Breast epithelium (tissue), 4 donors: ENCODE results near the gene CDH13. TPM values are rescaled to one million over a fixed set of nuclear protein-coding genes. Genes with fewer than 3 reads are reported as not detected.

Experiments used
- DNase-seq, 2 donors: peaks; one replicate each; pipeline ENCODE4 v3.0.0-alpha.2; 2019; ENCODE audit warnings: low spot score in 2 of 2
- H3K27ac ChIP-seq, 2 donors: fragments of 200-600 bp; sonication (generic) in 1 of 2; one replicate each; pipeline ENCODE4 v1.5.1; 2016 to 2019; ENCODE audit warnings: mild to moderate bottlenecking in 1 of 2
- H3K27me3 ChIP-seq, 2 donors: fragments of 200-600 bp; sonication (generic) in 1 of 2; one replicate each; pipeline versions ENCODE4 v1.5.1 to v1.6.0; 2017 to 2019; ENCODE audit warnings: control low read depth in 1 of 2, mild to moderate bottlenecking in 1 of 2
- H3K36me3 ChIP-seq: fragments of 200-600 bp; one replicate; pipeline ENCODE4 v1.5.1; 2019
- H3K4me1 ChIP-seq, 2 donors: fragments of 200-600 bp; sonication (generic); one replicate each; pipeline ENCODE4 v1.5.1; 2016 to 2019; ENCODE audit warnings: control low read depth in 1 of 2
- H3K4me3 ChIP-seq, 3 donors: fragments of 200-600 bp; sonication (generic); 1 replicate in 2 of 3; 2 replicates in 1 of 3; pipeline ENCODE4 v1.5.1; 2016 to 2019; ENCODE audit warnings: mild to moderate bottlenecking in 3 of 3, moderate library complexity in 2 of 3
- H3K9me3 ChIP-seq, 2 donors: fragments of 200-600 bp; sonication (generic) in 1 of 2; one replicate each; pipeline ENCODE4 v1.5.1; 2016 to 2019; ENCODE audit warnings: control low read depth in 1 of 2
- POLR2A ChIP-seq: fragments of 450-650 bp; IDR thresholded peaks from one replicate; pipeline ENCODE4 v1.6.1; 2016; ENCODE audit warnings: antibody characterized with exemption, mild to moderate bottlenecking, moderate library complexity
- POLR2AphosphoS5 ChIP-seq, 3 donors: sonication (generic); formaldehyde crosslinking; IDR thresholded peaks; one replicate each; pipeline ENCODE4 v1.6.1; 2017; ENCODE audit warnings: antibody characterized with exemption in 3 of 3
- intact Hi-C: fragments of 100-400 bp; cut with DNase I; formaldehyde crosslinking; loops from one replicate; pipeline ENCODE4 v1.15.1; 2023; ENCODE audit warnings: low total_unique reads
- total RNA-seq, 3 donors: library from RNA; depleted of rRNA; stranded (reverse); fragments of >200 nt; gene quantifications; one replicate each; pipeline ENCODE4 v1.1.0, GENCODE V29; 2016
- TF ChIP-seq, protein P1 (sequence below), 3 donors: fragments of 450-650 bp; IDR thresholded peaks; one replicate each; pipeline ENCODE4 v1.5.1; 2016 to 2017; ENCODE audit warnings: antibody characterized with exemption in 3 of 3, mild to moderate bottlenecking in 3 of 3, moderate library complexity in 3 of 3

The CDH13 gene
- total RNA-seq, 3 donors from 2014 or later: 6.0 to 13.1 (median 11.5) TPM

DNA sequence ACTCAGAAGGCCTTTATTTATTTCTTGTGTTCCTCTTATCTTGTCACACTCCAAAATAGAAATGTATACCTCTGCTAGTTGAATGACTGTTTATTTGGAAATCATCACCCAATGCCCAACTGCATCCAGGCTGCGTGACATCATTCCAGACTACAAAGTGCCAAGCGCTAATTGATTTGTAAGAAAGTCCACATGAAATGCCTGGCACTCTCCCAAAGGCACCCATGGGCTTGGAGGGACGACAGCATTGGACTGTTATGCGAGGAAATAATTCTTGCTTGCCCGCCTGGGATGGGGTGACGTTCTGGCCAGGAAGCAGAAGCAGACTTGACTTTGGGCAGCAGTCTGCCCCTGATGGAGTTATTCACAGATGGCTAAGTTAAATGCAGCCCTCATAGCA, 165.9 kb downstream of the CDH13 start:
- H3K27me3 ChIP-seq: no peaks in the 10 kb centered on the region
- no peaks in the 10 kb centered on the region for H3K4me1 ChIP-seq
- intact Hi-C loops: no loop called here
- no peaks in the 10 kb centered on the region for H3K9me3 ChIP-seq
- H3K4me3 ChIP-seq: no peak overlapping the region
- H3K27ac ChIP-seq: no peak overlapping the region
- H3K36me3 ChIP-seq: no peaks in the 10 kb centered on the region
- no peak for DNase-seq
- TF ChIP-seq POLR2A: no peak
- no peak for TF ChIP-seq POLR2AphosphoS5 (IDR thresholded peaks at IDR 0.05)
- TF ChIP-seq, protein P1, sequence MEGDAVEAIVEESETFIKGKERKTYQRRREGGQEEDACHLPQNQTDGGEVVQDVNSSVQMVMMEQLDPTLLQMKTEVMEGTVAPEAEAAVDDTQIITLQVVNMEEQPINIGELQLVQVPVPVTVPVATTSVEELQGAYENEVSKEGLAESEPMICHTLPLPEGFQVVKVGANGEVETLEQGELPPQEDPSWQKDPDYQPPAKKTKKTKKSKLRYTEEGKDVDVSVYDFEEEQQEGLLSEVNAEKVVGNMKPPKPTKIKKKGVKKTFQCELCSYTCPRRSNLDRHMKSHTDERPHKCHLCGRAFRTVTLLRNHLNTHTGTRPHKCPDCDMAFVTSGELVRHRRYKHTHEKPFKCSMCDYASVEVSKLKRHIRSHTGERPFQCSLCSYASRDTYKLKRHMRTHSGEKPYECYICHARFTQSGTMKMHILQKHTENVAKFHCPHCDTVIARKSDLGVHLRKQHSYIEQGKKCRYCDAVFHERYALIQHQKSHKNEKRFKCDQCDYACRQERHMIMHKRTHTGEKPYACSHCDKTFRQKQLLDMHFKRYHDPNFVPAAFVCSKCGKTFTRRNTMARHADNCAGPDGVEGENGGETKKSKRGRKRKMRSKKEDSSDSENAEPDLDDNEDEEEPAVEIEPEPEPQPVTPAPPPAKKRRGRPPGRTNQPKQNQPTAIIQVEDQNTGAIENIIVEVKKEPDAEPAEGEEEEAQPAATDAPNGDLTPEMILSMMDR (IDR thresholded peaks at IDR 0.05): no peak

GRCh38 chr16:82793528-82794245, 166.9 kb downstream of the CDH13 start:
- Histone ChIP-seq H3K4me1 (no peaks in the 10 kb centered on the region), H3K27me3 (no peaks in the 10 kb centered on the region), H3K36me3 (no peaks in the 10 kb centered on the region), H3K27ac (no peak overlapping the region), H3K4me3 (no peak overlapping the region), H3K9me3 (no peaks in the 10 kb centered on the region)
- intact Hi-C loops: no loop called here
- DNase-seq: no peak
- TF ChIP-seq, protein P1 (IDR thresholded peaks at IDR 0.05): no peak
- TF ChIP-seq POLR2AphosphoS5 (IDR thresholded peaks at IDR 0.05): no peak

GRCh38 chr16:82796047-82796446, 169.3 kb downstream of the CDH13 start:
- DNase-seq: no peak
- TF ChIP-seq POLR2A: no peak
- no peak for TF ChIP-seq POLR2AphosphoS5 (IDR thresholded peaks at IDR 0.05)
- TF ChIP-seq, protein P1 (IDR thresholded peaks at IDR 0.05): no peak
- Histone ChIP-seq H3K4me1 (no peaks in the 10 kb centered on the region), H3K27me3 (no peaks in the 10 kb centered on the region), H3K36me3 (no peaks in the 10 kb centered on the region), H3K9me3 (no peaks in the 10 kb centered on the region), H3K4me3 (no peak overlapping the region), H3K27ac (no peak overlapping the region)
- intact Hi-C loops: no loop called here

DNA sequence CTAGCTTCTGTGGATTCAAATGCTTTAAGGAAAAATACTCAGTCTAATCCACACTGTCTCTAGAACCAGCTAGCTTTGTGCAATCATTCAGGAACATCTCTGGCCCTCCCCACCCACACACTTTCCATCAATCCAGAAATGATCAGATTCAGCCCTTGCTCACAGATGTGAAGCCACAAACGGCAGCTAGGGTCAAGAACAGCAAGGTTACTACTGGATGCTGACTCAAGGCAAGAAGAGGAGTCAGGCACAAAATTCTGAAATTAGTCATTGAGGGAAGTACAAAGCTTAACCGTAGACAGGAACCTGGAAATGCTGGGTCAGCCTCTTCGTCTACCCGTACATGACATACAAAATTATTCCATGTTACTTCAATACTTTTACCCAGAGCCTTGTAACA, 174.6 kb downstream of the CDH13 start:
- TF ChIP-seq POLR2A (no peak), POLR2AphosphoS5 (IDR thresholded peaks at IDR 0.05) (no peak)
- TF ChIP-seq, protein P1 (IDR thresholded peaks at IDR 0.05): no peak
- Histone ChIP-seq H3K27me3 (no peaks in the 10 kb centered on the region), H3K4me3 (no peak overlapping the region), H3K27ac (no peak overlapping the region), H3K4me1 (no peaks in the 10 kb centered on the region), H3K36me3 (no peaks in the 10 kb centered on the region), H3K9me3 (no peaks in the 10 kb centered on the region)
- intact Hi-C loops: no loop called here
- DNase-seq: no peak

DNA sequence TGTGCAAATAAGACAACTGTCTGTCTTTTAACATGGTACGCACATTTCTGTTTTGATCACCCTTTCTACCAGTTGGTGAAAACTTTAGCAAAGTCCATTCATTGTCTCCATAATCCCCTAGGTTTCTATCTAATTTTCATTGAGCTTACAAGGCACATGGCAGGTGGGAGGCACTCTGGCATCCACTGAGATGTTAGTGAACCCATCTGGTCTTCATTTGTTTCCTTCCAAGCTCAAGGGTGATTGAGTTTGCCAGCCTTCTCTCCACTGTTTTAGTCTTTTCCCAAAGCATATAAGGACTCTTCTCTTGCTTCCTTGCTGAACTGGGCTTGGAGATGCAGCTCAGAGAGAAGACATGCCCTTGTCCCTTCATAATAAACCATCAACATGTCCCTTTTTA, 179.1 kb downstream of the CDH13 start:
- H3K27me3 ChIP-seq: no peaks in the 10 kb centered on the region
- TF ChIP-seq, protein P1 (IDR thresholded peaks at IDR 0.05): no peak
- TF ChIP-seq POLR2A (no peak), POLR2AphosphoS5 (IDR thresholded peaks at IDR 0.05) (no peak)
- no peak overlapping the region for H3K4me3 ChIP-seq
- H3K9me3 ChIP-seq: no peaks in the 10 kb centered on the region
- intact Hi-C loops: no loop called here
- H3K27ac ChIP-seq: no peak overlapping the region
- H3K4me1 ChIP-seq: no peaks in the 10 kb centered on the region
- DNase-seq: no peak
- no peaks in the 10 kb centered on the region for H3K36me3 ChIP-seq
